DND-41 (cell line): ENCODE data around the gene CCN6.

Experiments used
- CTCF ChIP-seq: IDR thresholded peaks from 2 replicates; pipeline ENCODE4 v1.5.1; 2012; ENCODE audit warnings: borderline replicate concordance, low read length, moderate library complexity, mild to moderate bottlenecking; ENCODE audit not compliant: poor library complexity, severe bottlenecking; ENCODE audit errors: extremely low read depth
- EZH2 ChIP-seq: IDR thresholded peaks from 3 replicates; pipeline ENCODE4 v1.6.1; 2012; ENCODE audit warnings: borderline replicate concordance, low read depth, mild to moderate bottlenecking, moderate library complexity, low read length, inconsistent platforms; ENCODE audit not compliant: severe bottlenecking

GRCh38 chr6:112005013-112005371, 48.9 kb upstream of the CCN6 start:
- no peak for TF ChIP-seq EZH2
- TF ChIP-seq CTCF, result no peak
